Activated T-cell treated with anti-CD3 and anti-CD28 coated beads for 24 hours (primary cell): ENCODE measurements around the gene ACVR2B.

ENCODE experiments used
- DNase-seq: peaks from one replicate; pipeline ENCODE4 v3.0.0-alpha.2; 2020; ENCODE audit warnings: low read depth

ACVR2B gene

GRCh38 chr3:38458796-38459498 lies 5.3 kb downstream of the ACVR2B start:
- DNase-seq, result no peak

- DNase-seq, result no peak
Observed at GRCh38 chr3:38459499-38460048, 5.9 kb downstream of the ACVR2B start.

- DNase-seq, result no peak
Observed at GRCh38 chr3:38460377-38461270, 6.9 kb downstream of the ACVR2B start.

GRCh38 chr3:38465588-38466154 lies 12.0 kb downstream of the ACVR2B start:
- DNase-seq, result no peak

GRCh38 chr3:38468765-38469164 lies 15.1 kb downstream of the ACVR2B start:
- no peak for DNase-seq

GRCh38 chr3:38469852-38470251 lies 16.2 kb downstream of the ACVR2B start:
- no peak for DNase-seq

- DNase-seq, result no peak
Observed at GRCh38 chr3:38471260-38471857, 17.7 kb downstream of the ACVR2B start.

- DNase-seq, result no peak
Observed at GRCh38 chr3:38472342-38472741, 18.7 kb downstream of the ACVR2B start.

GRCh38 chr3:38473229-38473628 lies 19.5 kb downstream of the ACVR2B start:
- no peak for DNase-seq

GRCh38 chr3:38474928-38475605 lies 21.4 kb downstream of the ACVR2B start:
- DNase-seq, result no peak

- no peak for DNase-seq
Observed at GRCh38 chr3:38475716-38476115, 22.0 kb downstream of the ACVR2B start.

GRCh38 chr3:38476157-38476756 lies 22.6 kb downstream of the ACVR2B start:
- no peak for DNase-seq

- no peak for DNase-seq
Observed at GRCh38 chr3:38477057-38477820, 23.5 kb downstream of the ACVR2B start.

- no peak for DNase-seq
Observed at GRCh38 chr3:38477839-38478450, 24.3 kb downstream of the ACVR2B start.

- no peak for DNase-seq
Observed at GRCh38 chr3:38478901-38479300, 25.2 kb downstream of the ACVR2B start.

GRCh38 chr3:38479431-38480092 lies 25.9 kb downstream of the ACVR2B start:
- no peak for DNase-seq

GRCh38 chr3:38480093-38480445 lies 26.4 kb downstream of the ACVR2B start:
- DNase-seq, result no peak

GRCh38 chr3:38480930-38481329 lies 27.2 kb downstream of the ACVR2B start:
- DNase-seq, result no peak

GRCh38 chr3:38482951-38483350 lies 29.3 kb downstream of the ACVR2B start:
- no peak for DNase-seq

- DNase-seq, result no peak
Observed at GRCh38 chr3:38487323-38487722, 33.6 kb downstream of the ACVR2B start.
